ENCODE measurements around the gene ARHGAP32. TPM values are rescaled to one million over a fixed set of nuclear protein-coding genes. Genes with fewer than 3 reads are reported as not detected.

The ARHGAP32 gene
- total RNA-seq, 1 experiment from 2014 or later, result 22.0 TPM

DNA sequence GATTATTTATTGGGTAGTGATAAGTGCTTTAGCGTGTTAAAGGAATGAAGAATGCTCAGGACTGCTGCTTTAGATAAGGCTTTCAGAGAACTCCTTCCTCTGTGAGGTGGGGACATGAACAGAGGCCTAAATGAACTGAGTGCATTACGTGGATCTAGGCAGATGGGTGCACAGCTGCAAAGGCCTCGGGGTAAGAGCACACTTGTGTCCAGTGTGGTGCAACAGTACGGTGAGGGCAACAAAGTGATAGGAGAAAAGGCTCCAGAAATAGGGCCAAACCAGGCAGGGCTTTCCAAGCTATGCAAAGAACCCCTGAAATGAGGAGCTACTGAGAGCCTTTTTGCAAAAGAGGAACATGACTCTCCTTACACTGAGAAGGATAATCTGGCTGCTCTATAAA, 45.3 kb upstream of the ARHGAP32 start:
- Histone ChIP-seq H2AFZ (ENCODE audit: low read length) (no peak overlapping the region), H2BK15ac (ENCODE audit: low read depth, low read length) (no peak overlapping the region), H3K9me3 (ENCODE audit: control insufficient read depth, low read depth, low read length) (no peaks in the 10 kb centered on the region), H2AK5ac (ENCODE audit: insufficient read length, low read length) (no peak overlapping the region), H3K4me2 (ENCODE audit: insufficient read depth, insufficient read length, low read length) (no peak overlapping the region), H3K56ac (ENCODE audit: insufficient read length, low read depth, low read length) (no peak overlapping the region), H3K27ac (ENCODE audit: insufficient read length, low read depth, low read length) (no peak overlapping the region), H3K4me1 (ENCODE audit: insufficient read depth, low read length) (no peaks in the 10 kb centered on the region), H3K79me2 (ENCODE audit: insufficient read depth, low read length) (no peaks in the 10 kb centered on the region; the same call in 1 of the 2 replicates), H2BK12ac (ENCODE audit: insufficient read length, low read depth, low read length) (no peak overlapping the region), H3K27me3 (ENCODE audit: insufficient read depth, low read length) (no peaks in the 10 kb centered on the region), H4K91ac (ENCODE audit: insufficient read length, low read depth, low read length) (no peak overlapping the region), H4K5ac (ENCODE audit: insufficient read length, low read depth, low read length) (no peak overlapping the region), H3K14ac (ENCODE audit: insufficient read depth, low read length) (no peak overlapping the region), H2BK20ac (ENCODE audit: low read depth, low read length, poor library complexity, severe bottlenecking) (no peak overlapping the region), H3K23ac (ENCODE audit: insufficient read length, low read depth, low read length) (no peak overlapping the region), H3K79me1 (ENCODE audit: insufficient read depth, low read depth, low read length, poor library complexity, severe bottlenecking) (no peaks in the 10 kb centered on the region), H3K9ac (ENCODE audit: extremely low read depth, insufficient read length, low read length) (no peak overlapping the region), H4K8ac (replicated peaks; ENCODE audit: insufficient read length, low read depth, low read length) (no peak overlapping the region), H3K23me2 (ENCODE audit: insufficient read length, low read depth, low read length, poor library complexity, severe bottlenecking) (no peaks in the 10 kb centered on the region), H3T11ph (ENCODE audit: low read length) (no peak overlapping the region), H4K20me1 (ENCODE audit: control insufficient read depth, insufficient read depth, insufficient read length) (no peaks in the 10 kb centered on the region), H3K4ac (ENCODE audit: low read depth, low read length) (no peak overlapping the region), H2BK5ac (ENCODE audit: insufficient read length, low read length) (no peak overlapping the region), H3K18ac (ENCODE audit: insufficient read length, low read depth, low read length) (no peak overlapping the region), H2BK120ac (ENCODE audit: low read depth, low read length, poor library complexity, severe bottlenecking) (no peak overlapping the region)
- Mint-ChIP-seq H3K36me3 (ENCODE audit: insufficient read depth in 1 of 3, low read depth in 3 of 3) (peaks cover 0 to 7% (median 0%) of the 10 kb centered on the region in 3 experiments; a peak in 1 of 7 replicates), H3K4me3 (no peak overlapping the region), H3K9me3 (no peaks in the 10 kb centered on the region), H3K27ac (peak overlapping the region; percentile 21 to 85 (median 71); a peak in 6 of 7 replicates), H3K4me1 (peaks cover 7 to 11% of the 10 kb centered on the region in 2 experiments), H3K27me3 (ENCODE audit: low read depth) (no peaks in the 10 kb centered on the region)
- DNase-seq, result no peak
- no CpG with 5 or more reads among the region's 4 CpGs for WGBS (ENCODE audit: extremely low coverage, insufficient read length, low lambda C conversion rate)
- TF ChIP-seq, protein P1, sequence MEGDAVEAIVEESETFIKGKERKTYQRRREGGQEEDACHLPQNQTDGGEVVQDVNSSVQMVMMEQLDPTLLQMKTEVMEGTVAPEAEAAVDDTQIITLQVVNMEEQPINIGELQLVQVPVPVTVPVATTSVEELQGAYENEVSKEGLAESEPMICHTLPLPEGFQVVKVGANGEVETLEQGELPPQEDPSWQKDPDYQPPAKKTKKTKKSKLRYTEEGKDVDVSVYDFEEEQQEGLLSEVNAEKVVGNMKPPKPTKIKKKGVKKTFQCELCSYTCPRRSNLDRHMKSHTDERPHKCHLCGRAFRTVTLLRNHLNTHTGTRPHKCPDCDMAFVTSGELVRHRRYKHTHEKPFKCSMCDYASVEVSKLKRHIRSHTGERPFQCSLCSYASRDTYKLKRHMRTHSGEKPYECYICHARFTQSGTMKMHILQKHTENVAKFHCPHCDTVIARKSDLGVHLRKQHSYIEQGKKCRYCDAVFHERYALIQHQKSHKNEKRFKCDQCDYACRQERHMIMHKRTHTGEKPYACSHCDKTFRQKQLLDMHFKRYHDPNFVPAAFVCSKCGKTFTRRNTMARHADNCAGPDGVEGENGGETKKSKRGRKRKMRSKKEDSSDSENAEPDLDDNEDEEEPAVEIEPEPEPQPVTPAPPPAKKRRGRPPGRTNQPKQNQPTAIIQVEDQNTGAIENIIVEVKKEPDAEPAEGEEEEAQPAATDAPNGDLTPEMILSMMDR (conservative IDR thresholded peaks at IDR 0.05), result no peak
